GM19099 (cell line): ENCODE measurements around the gene GNAQ.

ENCODE experiments used
- POLR2A ChIP-seq: IDR thresholded peaks from 3 replicates; pipeline ENCODE4 v1.6.1; 2011; ENCODE audit warnings: low read depth; ENCODE audit not compliant: insufficient read length; ENCODE audit errors: extremely low read depth

Gene GNAQ

GRCh38 chr9:77876590-77876989, 155.0 kb downstream of the GNAQ start:
- TF ChIP-seq POLR2A = no peak

- no peak for TF ChIP-seq POLR2A
Observed at GRCh38 chr9:77876091-77876490, 155.5 kb downstream of the GNAQ start.

GRCh38 chr9:77872863-77873262, 158.7 kb downstream of the GNAQ start:
- TF ChIP-seq POLR2A = no peak

GRCh38 chr9:77872177-77872576, 159.4 kb downstream of the GNAQ start:
- TF ChIP-seq POLR2A = no peak

GRCh38 chr9:77871483-77871882, 160.1 kb downstream of the GNAQ start:
- TF ChIP-seq POLR2A = no peak

GRCh38 chr9:77866878-77867277, 164.7 kb downstream of the GNAQ start:
- no peak for TF ChIP-seq POLR2A

GRCh38 chr9:77865385-77866047, 166.1 kb downstream of the GNAQ start:
- TF ChIP-seq POLR2A = no peak

- no peak for TF ChIP-seq POLR2A
Observed at GRCh38 chr9:77864211-77864889, 167.3 kb downstream of the GNAQ start.

- TF ChIP-seq POLR2A = no peak
Observed at GRCh38 chr9:77857513-77858259, 173.9 kb downstream of the GNAQ start.

- no peak for TF ChIP-seq POLR2A
Observed at GRCh38 chr9:77856615-77857014, 175.0 kb downstream of the GNAQ start.

GRCh38 chr9:77854916-77855311, 176.7 kb downstream of the GNAQ start:
- TF ChIP-seq POLR2A = no peak

- no peak for TF ChIP-seq POLR2A
Observed at GRCh38 chr9:77854258-77854915, 177.2 kb downstream of the GNAQ start.

- TF ChIP-seq POLR2A = no peak
Observed at GRCh38 chr9:77853716-77854115, 177.9 kb downstream of the GNAQ start.

GRCh38 chr9:77851882-77852595, 179.6 kb downstream of the GNAQ start:
- no peak for TF ChIP-seq POLR2A

GRCh38 chr9:77848897-77849296, 182.7 kb downstream of the GNAQ start:
- no peak for TF ChIP-seq POLR2A

GRCh38 chr9:77848404-77848803, 183.2 kb downstream of the GNAQ start:
- no peak for TF ChIP-seq POLR2A

GRCh38 chr9:77847626-77848025, 184.0 kb downstream of the GNAQ start:
- TF ChIP-seq POLR2A = no peak
